AG10803 (cell line): ENCODE results near the gene LITAFD.
"Not testable (repeated sequence)": the region's sequence is repeated elsewhere in the genome, so short reads cannot be mapped to it uniquely, and the experiment has no call there.

Source experiments
- DNase-seq: peaks from one replicate; pipeline ENCODE4 v3.0.0; 2010; ENCODE audit warnings: low read depth
- H3K4me3 ChIP-seq: 2 replicates; pipeline ENCODE4 v1.5.1; 2011; ENCODE audit warnings: mild to moderate bottlenecking, low read length, control low read depth
- CTCF ChIP-seq: conservative IDR thresholded peaks from 2 replicates; pipeline ENCODE4 v1.5.1; 2011; ENCODE audit warnings: mild to moderate bottlenecking, low read length, control low read depth, inconsistent platforms

LITAFD gene

GRCh38 chr16:8868416-8869211, 13.5 kb upstream of the LITAFD start, which contains the start of gene CARHSP1:
CARHSP1 (minus strand) TSS chr16:8869006; CDS start chr16:8859328, 9,678 bp downstream.
- DNase-seq, result peak; percentile 83
- peak within 1 kb of the TSS; percentile 87 for H3K4me3 ChIP-seq
- TF ChIP-seq CTCF, result no peak

- peak overlapping the region; percentile 58 for H3K4me3 ChIP-seq
- TF ChIP-seq CTCF, result no peak
- no peak for DNase-seq
Observed at GRCh38 chr16:8869212-8869987, 12.8 kb upstream of the LITAFD start.

- DNase-seq, H3K4me3 ChIP-seq: not testable (repeated sequence)
Observed at GRCh38 chr16:8869988-8870241, 12.2 kb upstream of the LITAFD start.

- H3K4me3 ChIP-seq, result no peak overlapping the region
- TF ChIP-seq CTCF, result no peak
- DNase-seq, result no peak
Observed at GRCh38 chr16:8872071-8872470, 10.1 kb upstream of the LITAFD start.

GRCh38 chr16:8872967-8873865, 8.9 kb upstream of the LITAFD start:
- no peak for DNase-seq
- no peak overlapping the region for H3K4me3 ChIP-seq
- TF ChIP-seq CTCF, result 0 out of 2 replicates have a peak, but pooled peaks have one; percentile 17

GRCh38 chr16:8873866-8874195, 8.3 kb upstream of the LITAFD start:
- DNase-seq, result not testable (repeated sequence)

GRCh38 chr16:8874388-8874787, 7.8 kb upstream of the LITAFD start:
- H3K4me3 ChIP-seq, result no peak overlapping the region
- DNase-seq, result peak; percentile 87
- no peak for TF ChIP-seq CTCF

More at GRCh38 chr16:8873866-8874195, 8.3 kb upstream of the LITAFD start:
- H3K4me3 ChIP-seq, result not testable (repeated sequence)

- not testable (repeated sequence) for H3K4me3 ChIP-seq, DNase-seq
Observed at GRCh38 chr16:8875317-8875716, 6.8 kb upstream of the LITAFD start.
